Measurements from ENCODE around the gene STPG3. TPM values are rescaled to one million over a fixed set of nuclear protein-coding genes. Genes with fewer than 3 reads are reported as not detected.

STPG3 gene
- total and polyA plus RNA-seq, 2 of the 8 experiments (the other 6 are each of a cell fraction or from before 2014, with no cell fraction given), result not detected

GRCh38 chr9:137228506-137228967, 22.5 kb upstream of the STPG3 start (continued):
- TF ChIP-seq GTF2F1 (IDR thresholded peaks at IDR 0.05; ENCODE audit: borderline replicate concordance, low read depth, low read length), result no peak
- TF ChIP-seq TCF12 (IDR thresholded peaks at IDR 0.05; ENCODE audit: low read depth, low read length), result no peak
- no peak for TF ChIP-seq SUZ12 (IDR thresholded peaks at IDR 0.05; ENCODE audit: low read length)
- TF ChIP-seq RXRA (IDR thresholded peaks at IDR 0.05; ENCODE audit: insufficient read depth, low read depth, low read length), result no peak

All from H1 (cell line).